Stimulated activated CD4-positive, alpha-beta T cell treated with anti-CD3 and anti-CD28 coated beads, Interleukin-1b, Interleukin-23, amount 100 ng/mL, for 24 hours (primary cell): Measurements from ENCODE around the gene KDM2A.

Source experiments
- DNase-seq, 4 experiments: peaks; one replicate each; pipeline ENCODE4 v3.0.0-alpha.2; 2020; ENCODE audit warnings: low read depth in 4 of 4, low spot score in 1 of 4

KDM2A gene

GRCh38 chr11:67282876-67283371, 163.9 kb downstream of the KDM2A start:
- no peak for DNase-seq

GRCh38 chr11:67283481-67283963, 164.5 kb downstream of the KDM2A start:
- DNase-seq, result no peak

- no peak for DNase-seq
Observed at GRCh38 chr11:67284811-67285540, 165.9 kb downstream of the KDM2A start.

GRCh38 chr11:67285541-67286498, 166.8 kb downstream of the KDM2A start:
- DNase-seq, result no peak

DNA sequence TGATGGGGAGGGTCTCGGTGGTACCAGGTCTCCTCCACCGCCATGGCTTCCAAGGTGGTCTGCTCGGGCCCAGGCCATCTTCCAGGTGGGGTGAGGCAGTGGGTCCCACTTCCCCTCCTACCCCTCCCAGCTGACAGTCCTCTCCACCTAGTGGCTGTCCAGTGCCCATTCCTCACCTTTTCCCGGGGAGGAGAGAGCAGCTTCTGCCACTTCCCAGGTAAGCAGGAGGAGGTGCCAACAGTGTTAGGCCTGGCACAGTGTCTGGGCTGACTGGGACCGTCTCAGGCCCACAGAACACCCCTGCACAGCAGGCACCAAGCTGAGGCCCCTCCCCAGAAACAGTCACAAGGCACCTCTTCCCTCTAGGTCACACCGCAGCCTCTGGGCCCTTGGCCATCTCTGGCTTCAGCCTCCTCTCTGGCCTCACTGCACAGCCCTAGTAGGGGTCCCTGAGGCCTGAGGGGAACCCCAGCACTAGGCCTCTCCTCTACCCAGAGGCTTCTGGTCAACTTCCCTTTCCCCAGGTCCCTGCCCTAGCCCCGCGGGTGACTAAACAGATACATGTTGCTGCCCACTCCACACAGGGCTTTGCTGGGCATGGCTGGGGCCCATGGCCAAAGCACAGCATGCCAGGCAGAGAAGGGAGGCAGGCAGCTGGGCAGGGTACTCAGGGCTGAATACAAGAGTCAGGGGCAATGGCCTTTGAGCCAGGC, 167.7 kb downstream of the KDM2A start:
- DNase-seq, result no peak

GRCh38 chr11:67287355-67288197, 168.5 kb downstream of the KDM2A start:
- DNase-seq, result no peak

DNA sequence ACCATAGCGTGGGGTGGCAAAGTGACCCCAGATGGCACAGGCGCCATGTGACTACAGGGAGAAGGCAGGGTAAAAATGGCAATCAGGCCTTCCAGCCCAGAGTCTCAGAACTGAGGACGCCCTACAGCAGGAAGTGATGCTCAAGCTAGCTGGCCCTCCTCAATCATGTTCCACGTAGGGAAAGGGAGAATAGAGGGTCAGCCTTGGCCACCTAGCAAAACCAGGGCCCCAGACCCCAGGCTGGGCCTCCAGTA, 169.1 kb downstream of the KDM2A start:
- DNase-seq, result no peak

DNA sequence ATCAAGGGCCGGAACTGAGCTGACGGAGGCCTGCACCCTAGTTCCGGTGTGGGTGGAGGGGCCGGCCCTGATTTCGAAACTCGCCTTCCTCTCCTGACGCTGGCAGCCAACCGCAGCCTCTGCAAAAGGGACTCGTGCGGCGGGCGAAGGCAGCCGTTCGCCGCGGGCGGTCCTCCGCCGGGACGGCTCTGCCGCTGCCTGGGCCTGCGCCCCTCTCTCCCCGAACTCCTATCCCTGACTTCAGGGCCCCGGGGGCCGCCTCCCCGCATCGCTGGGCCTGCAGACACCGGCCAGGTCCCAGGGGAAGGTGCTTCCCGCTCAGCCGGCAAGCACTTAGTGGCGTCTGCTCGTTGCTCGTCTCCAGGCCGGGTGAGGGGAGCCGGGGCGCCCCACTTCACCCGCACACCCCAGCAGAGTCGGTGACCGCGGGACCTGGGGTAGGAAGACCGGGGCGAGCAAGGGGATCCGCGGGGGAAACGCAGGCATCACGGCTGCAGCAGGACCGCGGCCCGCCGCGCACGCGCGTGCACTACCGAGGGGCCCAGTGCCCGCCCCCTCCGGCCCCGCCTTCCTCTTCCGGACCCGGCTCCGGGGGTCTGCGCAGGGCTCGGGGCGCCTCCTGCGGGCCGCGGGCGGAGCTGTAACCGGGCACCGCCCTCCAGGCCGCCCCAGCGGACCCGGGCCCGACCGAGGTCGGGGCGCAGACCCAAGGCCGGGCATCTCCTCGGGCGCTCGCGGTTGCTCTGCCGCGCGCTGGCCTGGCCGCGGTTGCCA, 169.6 kb downstream of the KDM2A start:
- peak; percentile 69 to 85 (median 80) for DNase-seq

- DNase-seq, result no peak
Observed at GRCh38 chr11:67289226-67289650, 170.2 kb downstream of the KDM2A start, which contains the start of gene ANKRD13D. ANKRD13D (plus strand) TSS chr11:67289303; CDS start chr11:67289461, 158 bp downstream.

DNA sequence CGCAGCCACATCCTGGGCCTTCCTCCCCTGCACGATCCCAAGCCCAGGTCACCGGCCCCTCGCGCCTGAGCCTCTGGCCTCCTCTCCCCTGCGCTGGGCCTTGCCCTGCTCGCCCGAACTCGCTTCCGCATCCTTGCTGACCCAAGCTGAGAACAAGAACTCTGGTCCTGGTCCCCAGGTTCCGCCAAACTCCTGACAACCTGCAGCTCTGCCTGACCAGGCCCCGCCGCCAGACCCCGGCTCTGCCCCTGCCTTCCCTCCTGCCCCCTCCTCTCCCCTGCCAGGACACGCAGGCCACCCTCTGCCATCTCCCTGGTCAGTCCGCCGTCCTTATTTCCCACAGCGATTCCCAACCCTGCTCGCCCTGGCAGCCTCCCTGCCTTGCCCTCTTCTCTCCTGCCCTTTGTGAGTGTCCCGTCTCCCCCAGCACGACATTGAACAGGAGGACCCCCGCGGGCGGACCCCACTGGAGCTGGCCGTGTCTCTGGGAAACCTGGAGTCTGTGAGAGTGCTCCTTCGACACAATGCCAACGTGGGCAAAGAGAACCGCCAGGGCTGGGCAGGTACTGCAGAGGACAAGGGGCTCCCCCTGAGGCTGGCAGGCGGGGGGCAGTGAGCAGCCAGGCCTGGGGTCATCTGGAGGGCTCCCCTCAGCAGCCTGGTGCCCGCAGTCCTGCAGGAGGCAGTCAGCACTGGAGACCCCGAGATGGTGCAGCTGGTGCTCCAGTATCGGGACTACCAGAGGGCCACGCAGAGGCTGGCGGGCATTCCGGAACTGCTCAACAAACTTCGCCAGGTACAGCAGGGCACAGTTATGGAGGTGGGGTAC, 170.8 kb downstream of the KDM2A start:
- DNase-seq, result no peak

DNA sequence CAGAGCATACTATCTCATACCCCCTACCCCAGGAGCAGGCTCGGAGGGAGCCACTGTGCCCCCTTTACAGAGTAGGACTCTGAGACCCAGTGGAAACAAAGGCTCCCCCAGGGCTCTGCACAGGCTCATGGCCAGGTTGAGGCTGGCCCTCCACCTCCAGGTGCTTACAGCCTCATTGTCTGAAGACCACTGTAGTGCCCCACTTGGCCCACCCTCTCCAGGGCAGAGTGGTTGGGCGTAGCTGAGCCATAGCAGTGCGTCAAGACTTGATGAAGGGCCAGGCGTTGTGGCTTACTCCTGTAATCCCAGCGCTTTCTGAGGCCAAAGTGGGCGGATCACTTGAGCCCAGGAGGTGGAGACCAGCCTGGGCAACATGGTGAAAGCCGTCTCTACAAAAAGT, 171.7 kb downstream of the KDM2A start:
- no peak for DNase-seq

GRCh38 chr11:67291481-67292381, 172.7 kb downstream of the KDM2A start:
- DNase-seq, result no peak

- no peak for DNase-seq
Observed at GRCh38 chr11:67292671-67293070, 173.6 kb downstream of the KDM2A start.

DNA sequence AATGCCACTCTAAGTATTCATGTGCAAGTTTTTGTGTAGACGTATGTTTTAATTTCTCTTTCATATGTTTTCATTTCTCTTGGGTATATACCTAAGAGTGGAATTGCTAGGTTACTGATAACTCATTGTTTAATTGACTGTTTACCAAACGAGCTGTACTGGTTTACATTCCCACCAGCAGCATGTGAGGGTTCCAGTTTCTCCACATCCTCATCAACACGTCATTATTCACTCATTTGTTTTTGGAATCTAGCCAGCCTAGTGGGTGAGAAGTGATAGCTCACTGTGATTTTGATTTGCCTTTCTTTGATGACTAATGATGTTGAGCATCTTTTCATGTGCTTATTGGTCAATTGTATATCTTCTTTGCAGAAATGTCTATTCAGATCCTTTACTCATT, 174.0 kb downstream of the KDM2A start:
- DNase-seq, result no peak

DNA sequence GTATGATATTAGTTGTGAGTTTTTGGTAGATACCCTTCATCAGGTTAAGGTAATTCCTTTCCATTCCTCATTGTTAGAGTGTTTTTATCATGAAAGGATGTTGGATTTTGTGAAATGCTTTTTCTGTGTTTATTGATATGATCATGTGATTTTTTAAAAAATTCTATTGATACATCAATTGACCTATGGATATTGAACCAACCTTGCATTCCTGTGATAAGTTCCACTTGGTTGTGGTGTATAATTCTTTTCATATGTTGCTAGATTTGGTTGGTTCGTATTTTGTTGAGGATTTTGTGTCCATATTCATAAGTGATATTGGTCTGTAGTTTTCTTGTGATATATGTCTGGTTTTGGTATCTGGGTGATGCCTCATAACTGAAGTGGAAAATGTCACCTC, 176.8 kb downstream of the KDM2A start:
- no peak for DNase-seq

DNA sequence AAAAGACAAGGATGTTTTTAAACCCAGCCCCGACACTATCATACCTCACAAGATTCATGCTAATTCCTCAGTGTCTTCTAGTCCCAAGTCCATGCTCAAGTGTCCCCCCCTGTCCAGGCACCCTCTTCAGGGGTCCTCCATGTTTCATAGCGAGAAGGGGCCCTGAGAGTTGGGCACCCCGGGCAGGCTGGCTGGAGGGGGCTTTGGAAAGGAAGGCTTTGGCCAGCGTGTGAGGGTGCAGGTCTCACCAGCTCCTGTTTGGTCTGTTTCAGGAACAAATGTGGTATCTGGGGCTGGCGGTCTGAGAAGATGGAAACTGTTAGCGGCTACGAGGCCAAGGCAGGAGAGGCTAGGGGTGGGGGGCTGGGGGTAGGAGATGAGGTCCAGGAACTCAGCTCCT, 179.7 kb downstream of the KDM2A start:
- no peak for DNase-seq

GRCh38 chr11:67299471-67300191, 180.6 kb downstream of the KDM2A start:
- DNase-seq, result no peak
